T-cell (primary cell): ENCODE measurements around the gene HNRNPDL. TPM values are rescaled to one million over a fixed set of nuclear protein-coding genes. Genes with fewer than 3 reads are reported as not detected.
A peak's percentile ranks its signal among the peaks of the same experiment; 100 is the strongest.

ENCODE experiments used
- ATAC-seq, 4 experiments: fragments of 200-7000 bp in 3 of 4; fragments of 150-1000 bp in 1 of 4; cut with Tn5 transposase; replicated peaks in 1 of 4; 1 replicate in 3 of 4; 2 replicates in 1 of 4; pipeline ENCODE4 v1.10.0; 2021; ENCODE audit warnings: moderate library complexity in 3 of 4, mild to moderate bottlenecking in 2 of 4, moderate number of reproducible peaks in 1 of 4
- CTCF ChIA-PET, 2 donors: fragments of 300-600 bp; sonication (Branson Sonifier 250); formaldehyde crosslinking; loops; one replicate each; lab custom pipeline; 2022; ENCODE audit warnings: antibody characterized with exemption in 2 of 2; lab: Charles Lee
- POLR2A ChIA-PET, 2 donors: fragments of 300-600 bp; sonication (Branson Sonifier 250); formaldehyde crosslinking; loops; one replicate each; lab custom pipeline; 2022; ENCODE audit warnings: antibody characterized with exemption in 2 of 2; lab: Charles Lee
- DNase-seq, 35 experiments: peaks; one replicate each; pipeline versions ENCODE4 v3.0.0 to v3.0.0-alpha.2; 2013 to 2023
- H3K27ac ChIP-seq: one replicate; pipeline ENCODE4 v1.5.1; 2013; ENCODE audit warnings: low read length
- H3K27me3 ChIP-seq, 2 experiments: replicated peaks in 1 of 2; 1 replicate in 1 of 2; 2 replicates in 1 of 2; pipeline versions ENCODE4 v1.6.1 to v1.7.0; 2013; ENCODE audit warnings: low read length in 1 of 2, mixed read lengths in 1 of 2; ENCODE audit not compliant: control insufficient read depth in 2 of 2, insufficient read depth in 2 of 2; ENCODE audit errors: extremely low read depth in 1 of 2
- H3K36me3 ChIP-seq, 2 donors: 1 replicate in 1 of 2; 2 replicates in 1 of 2; pipeline versions ENCODE4 v1.6.1 to v1.7.0; 2013; ENCODE audit warnings: low read length in 1 of 2; ENCODE audit not compliant: control insufficient read depth in 2 of 2, insufficient read depth in 1 of 2; ENCODE audit errors: extremely low read depth in 1 of 2
- H3K4me1 ChIP-seq, 2 experiments: 1 replicate in 1 of 2; 2 replicates in 1 of 2; pipeline versions ENCODE4 v1.6.1 to v1.7.0; 2013; ENCODE audit warnings: low read length in 2 of 2, mixed read lengths in 1 of 2; ENCODE audit not compliant: insufficient read depth in 2 of 2, control insufficient read depth in 1 of 2; ENCODE audit errors: extremely low read depth in 1 of 2
- H3K4me3 ChIP-seq, 2 donors: 1 replicate in 1 of 2; 2 replicates in 1 of 2; pipeline versions ENCODE4 v1.5.1 to v1.7.0; 2013; ENCODE audit warnings: mild to moderate bottlenecking in 2 of 2, low read length in 1 of 2, moderate library complexity in 1 of 2; ENCODE audit not compliant: control insufficient read depth in 1 of 2; ENCODE audit errors: extremely low read depth in 1 of 2
- H3K9me3 ChIP-seq: 2 replicates; pipeline ENCODE4 v1.7.0; 2013
- H3K27ac Mint-ChIP-seq, 2 donors: one replicate each; pipeline ENCODE4 v1.8.0; 2020 to 2021; ENCODE audit warnings: mild to moderate bottlenecking in 2 of 2, mixed read lengths in 2 of 2
- H3K27me3 Mint-ChIP-seq, 2 donors: one replicate each; pipeline ENCODE4 v1.8.0; 2021 to 2022; ENCODE audit warnings: mixed read lengths in 2 of 2
- H3K36me3 Mint-ChIP-seq: one replicate; pipeline ENCODE4 v1.8.0; 2021; ENCODE audit warnings: mixed read lengths
- H3K4me1 Mint-ChIP-seq, 3 donors: one replicate each; pipeline ENCODE4 v1.8.0; 2020 to 2022; ENCODE audit warnings: mixed read lengths in 3 of 3, mild to moderate bottlenecking in 1 of 3
- H3K4me3 Mint-ChIP-seq, 3 donors: one replicate each; pipeline ENCODE4 v1.8.0; 2020 to 2022; ENCODE audit warnings: mild to moderate bottlenecking in 3 of 3, mixed read lengths in 3 of 3, moderate library complexity in 3 of 3
- H3K9me3 Mint-ChIP-seq, 3 donors: one replicate each; pipeline ENCODE4 v1.8.0; 2020 to 2022; ENCODE audit warnings: mixed read lengths in 3 of 3
- WGBS: methylation state at CpG from one replicate; pipeline ENCODE4 v1.1.5; 2013; ENCODE audit warnings: missing lambda C conversion rate; ENCODE audit not compliant: insufficient coverage; 5-methylcytosine and 5-hydroxymethylcytosine counted together
- total RNA-seq, 35 experiments: library from RNA in 6 of 35; stranded (reverse) in 6 of 35; fragments of 120-200 nt in 1 of 35; gene quantifications; one replicate each; pipeline versions ENCODE4 v1.2.1 to v1.2.4 and lab custom pipeline; 2013 to 2026

HNRNPDL gene
- total RNA-seq, 5 donors from 2014 or later (not counting 1 experiment from before 2014, with no cell fraction given): 285 to 401 (median 313) TPM

DNA sequence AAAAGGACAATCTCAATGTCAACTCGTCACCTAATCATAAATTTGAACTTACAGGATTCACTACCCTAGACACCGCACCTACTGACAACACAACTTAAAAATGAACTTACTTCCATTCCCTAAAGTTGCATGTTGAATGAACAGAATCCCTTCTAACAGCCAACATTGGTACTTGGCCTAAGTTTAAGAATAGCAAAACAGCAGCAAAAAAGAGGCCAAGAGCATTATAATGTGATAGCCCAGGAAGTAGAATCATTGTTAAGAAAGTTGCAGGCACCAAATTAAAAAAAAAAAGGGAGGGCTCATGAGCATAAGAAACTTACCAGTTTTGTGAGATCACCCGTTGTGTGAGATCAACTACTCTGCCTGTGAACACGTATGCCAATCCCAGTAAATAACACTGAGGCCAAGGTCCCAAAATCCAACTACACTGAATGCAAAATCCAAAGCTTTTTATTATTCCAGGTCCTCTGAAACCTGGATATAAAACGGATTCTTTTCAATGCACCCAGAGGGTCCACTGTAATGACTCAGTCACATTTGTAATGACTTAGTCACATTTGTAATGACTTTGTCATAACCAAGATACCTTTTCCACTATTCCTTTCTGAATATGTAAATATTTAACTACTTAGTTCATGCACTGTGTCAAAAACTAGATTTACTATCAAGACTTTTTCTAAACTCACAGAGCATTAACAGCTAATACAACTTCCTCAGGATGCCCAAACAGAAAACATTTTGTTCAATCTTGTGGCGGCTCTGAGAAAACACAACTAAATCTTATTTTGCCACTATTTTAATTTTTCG lies 6.8 kb downstream of the HNRNPDL start:
- Mint-ChIP-seq H3K4me3 (no peak overlapping the region), H3K27ac (peak overlapping the region in 1 of 2 donors; percentile 43), H3K36me3 (peaks cover 60% of the 10 kb centered on the region), H3K27me3 (no peaks in the 10 kb centered on the region), H3K4me1 (peaks cover 44 to 60% (median 48%) of the 10 kb centered on the region in 3 donors), H3K9me3 (no peaks in the 10 kb centered on the region)
- Histone ChIP-seq H3K9me3 (no peaks in the 10 kb centered on the region), H3K4me1 (peaks cover 10 to 20% of the 10 kb centered on the region in 2 experiments), H3K27ac (no peak overlapping the region), H3K27me3 (no peaks in the 10 kb centered on the region), H3K36me3 (peaks cover 0 to 57% of the 10 kb centered on the region in 2 donors), H3K4me3 (no peak overlapping the region)
- CTCF ChIA-PET: no interaction called here
- POLR2A ChIA-PET: interaction anchor here in 1 of 2 donors (1.4 kb wide), 1 partner anchor 52 kb away, joined by 3 read pairs; no protein-coding TSS in a partner anchor
- DNase-seq: no peak
- no peak for ATAC-seq
- WGBS: 97% methylated on average over 4 of the region's 7 CpGs

GRCh38 chr4:82422616-82423015 lies 7.6 kb downstream of the HNRNPDL start:
- peaks cover 4 to 5% of the 10 kb centered on the region in 2 donors for H3K27me3 Mint-ChIP-seq
- no peaks in the 10 kb centered on the region for H3K9me3 ChIP-seq
- WGBS: no CpG with 5 or more reads among the region's 5 CpGs
- H3K36me3 ChIP-seq: peaks cover 0 to 51% of the 10 kb centered on the region in 2 donors
- H3K9me3 Mint-ChIP-seq: no peaks in the 10 kb centered on the region
- H3K27ac ChIP-seq: no peak overlapping the region
- H3K4me3 ChIP-seq: no peak overlapping the region
- no peak for DNase-seq
- ATAC-seq: no peak
- H3K4me1 Mint-ChIP-seq: peaks cover 36 to 52% (median 40%) of the 10 kb centered on the region in 3 donors
- peaks cover 0 to under 1% of the 10 kb centered on the region in 2 experiments for H3K27me3 ChIP-seq
- ChIA-PET POLR2A (interaction anchor here (1.0 kb wide), 2 partner anchors 9 to 137 kb away, joined by 3 read pairs; no protein-coding TSS in a partner anchor), CTCF (interaction anchor here in 1 of 2 donors (0.6 kb wide), 1 partner anchor 137 kb away, joined by 11 read pairs; no protein-coding TSS in a partner anchor)
- H3K4me3 Mint-ChIP-seq: no peak overlapping the region
- H3K4me1 ChIP-seq: peaks cover 5 to 11% of the 10 kb centered on the region in 2 experiments
- H3K36me3 Mint-ChIP-seq: peaks cover 51% of the 10 kb centered on the region
- peak overlapping the region in 1 of 2 donors; percentile 43 for H3K27ac Mint-ChIP-seq

DNA sequence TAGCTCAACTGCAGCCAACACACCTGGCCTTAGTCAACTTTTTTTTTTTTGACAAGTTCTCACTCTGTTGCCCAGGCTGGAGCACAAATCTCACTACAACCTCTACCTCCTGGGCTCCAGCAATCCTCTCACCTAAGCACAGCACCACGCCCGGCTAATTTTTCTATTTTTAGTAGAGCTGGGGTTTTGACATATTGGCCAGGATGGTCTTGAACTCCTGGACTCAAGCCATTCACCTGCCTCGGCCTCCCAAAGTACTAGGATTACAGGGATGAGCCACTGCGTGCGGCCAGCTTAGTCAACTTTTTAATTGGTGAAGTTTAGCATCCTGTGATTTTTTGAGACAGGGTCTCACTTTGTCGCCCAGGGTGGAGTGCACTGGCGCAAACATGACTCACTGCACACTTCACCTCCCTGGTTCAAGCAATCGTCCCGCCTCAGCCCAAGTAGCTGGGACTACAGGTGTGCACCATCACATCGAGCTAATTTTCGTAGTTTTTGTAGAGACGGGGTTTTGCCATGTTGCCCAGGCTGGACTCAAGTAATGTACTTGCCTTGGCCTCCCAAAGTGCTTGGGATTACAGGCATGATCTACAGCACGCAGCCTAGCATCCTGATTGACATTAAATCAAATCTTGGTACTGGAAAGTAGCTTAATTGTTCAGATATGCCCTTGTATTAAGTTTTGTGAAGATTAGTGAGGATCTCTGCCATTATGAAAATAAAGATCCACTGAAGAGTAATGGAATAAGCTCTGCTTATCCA lies 8.3 kb downstream of the HNRNPDL start:
- Histone ChIP-seq H3K4me3 (no peak overlapping the region), H3K36me3 (peaks cover 0 to 49% of the 10 kb centered on the region in 2 donors), H3K27me3 (peaks cover 0 to 6% of the 10 kb centered on the region in 2 experiments), H3K4me1 (peaks cover 3 to 6% of the 10 kb centered on the region in 2 experiments), H3K9me3 (no peaks in the 10 kb centered on the region), H3K27ac (no peak overlapping the region)
- POLR2A ChIA-PET: interaction anchor here (0.6 to 1.0 kb wide), 5 partner anchors 9 to 137 kb away, joined by 3 to 8 read pairs (median 3); no protein-coding TSS in a partner anchor
- Mint-ChIP-seq H3K4me1 (peaks cover 30 to 46% (median 33%) of the 10 kb centered on the region in 3 donors), H3K27ac (no peak overlapping the region), H3K36me3 (peaks cover 45% of the 10 kb centered on the region), H3K9me3 (no peaks in the 10 kb centered on the region), H3K4me3 (no peak overlapping the region), H3K27me3 (peaks cover 4 to 8% of the 10 kb centered on the region in 2 donors)
- DNase-seq (no peak), ATAC-seq (peak in 3 of 4 experiments; percentile 27 to 40 (median 30))
- CTCF ChIA-PET: interaction anchor here in 1 of 2 donors (0.5 to 0.6 kb wide), 2 partner anchors 32 to 137 kb away, joined by 3 to 11 read pairs; no protein-coding TSS in a partner anchor
- WGBS: 96% methylated on average over 9 of the region's 13 CpGs

- H3K27ac Mint-ChIP-seq: no peak overlapping the region
- H3K27me3 Mint-ChIP-seq: peaks cover 19% of the 10 kb centered on the region in 2 donors
- H3K27ac ChIP-seq: no peak overlapping the region
- no peak for ATAC-seq
- peaks cover 7 to 32% (median 16%) of the 10 kb centered on the region in 3 donors for H3K4me1 Mint-ChIP-seq
- H3K9me3 ChIP-seq: no peaks in the 10 kb centered on the region
- peaks cover 21% of the 10 kb centered on the region for H3K36me3 Mint-ChIP-seq
- POLR2A ChIA-PET: interaction anchor here (0.6 to 1.0 kb wide), 3 partner anchors 9 to 22 kb away, joined by 4 to 5 read pairs (median 5); no protein-coding TSS in a partner anchor
- no peaks in the 10 kb centered on the region for H3K9me3 Mint-ChIP-seq
- H3K4me3 ChIP-seq: no peak overlapping the region
- CTCF ChIA-PET: interaction anchor here (0.6 to 1.7 kb wide), 4 partner anchors 9 to 164 kb away, joined by 3 to 7 read pairs (median 5); no protein-coding TSS in a partner anchor
- peaks cover 0 to 18% of the 10 kb centered on the region in 2 experiments for H3K27me3 ChIP-seq
- no peak for DNase-seq
- H3K4me3 Mint-ChIP-seq: no peak overlapping the region
- peaks cover 0 to 3% of the 10 kb centered on the region in 2 experiments for H3K4me1 ChIP-seq
- WGBS: no CpG with 5 or more reads among the region's 3 CpGs
- H3K36me3 ChIP-seq: peaks cover 0 to 26% of the 10 kb centered on the region in 2 donors
Observed at GRCh38 chr4:82419451-82419850, 10.8 kb downstream of the HNRNPDL start.

DNA sequence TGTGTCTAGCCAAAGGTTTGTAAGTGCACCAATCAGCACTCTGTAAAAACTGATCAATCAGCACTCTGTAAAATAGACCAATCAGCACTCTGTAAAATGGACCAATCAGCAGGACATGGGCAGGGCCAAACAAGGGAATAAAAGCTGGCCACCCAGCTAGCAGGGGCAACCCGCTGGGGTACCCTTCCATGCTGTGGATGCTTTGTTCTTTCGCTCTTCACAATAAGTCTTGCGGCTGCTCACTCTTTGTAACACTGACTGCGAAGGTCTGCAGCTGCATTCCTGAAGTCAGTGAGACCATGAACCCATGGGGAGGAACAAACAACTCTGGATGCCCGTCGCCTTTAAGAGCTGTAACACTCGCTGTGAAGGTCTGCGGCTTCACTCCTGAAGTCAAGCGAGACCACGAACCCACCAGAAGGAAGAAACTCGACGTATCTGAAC lies 14.3 kb downstream of the HNRNPDL start:
- no peaks in the 10 kb centered on the region for H3K36me3 Mint-ChIP-seq
- ATAC-seq (peak in 1 of 4 experiments; percentile 37), DNase-seq (no peak)
- CTCF ChIA-PET: interaction anchor here (0.6 to 1.4 kb wide), 2 partner anchors 61 to 375 kb away, joined by 3 read pairs; no protein-coding TSS in a partner anchor
- H3K4me1 ChIP-seq: peaks cover 0 to 3% of the 10 kb centered on the region in 2 experiments
- H3K27me3 ChIP-seq: peaks cover 0 to 20% of the 10 kb centered on the region in 2 experiments
- WGBS: 54% methylated on average over 10 of the region's 12 CpGs
- H3K27ac Mint-ChIP-seq: no peak overlapping the region
- H3K36me3 ChIP-seq: no peaks in the 10 kb centered on the region
- H3K9me3 ChIP-seq: no peaks in the 10 kb centered on the region
- H3K9me3 Mint-ChIP-seq: no peaks in the 10 kb centered on the region
- peaks cover 19% of the 10 kb centered on the region in 2 donors for H3K27me3 Mint-ChIP-seq
- H3K4me1 Mint-ChIP-seq: peaks cover 0 to 13% (median 10%) of the 10 kb centered on the region in 3 donors
- POLR2A ChIA-PET: interaction anchor here (0.5 to 0.6 kb wide), 2 partner anchors 11 to 49 kb away, joined by 5 to 8 read pairs; no protein-coding TSS in a partner anchor
- no peak overlapping the region for H3K27ac ChIP-seq
- no peak overlapping the region for H3K4me3 Mint-ChIP-seq
- no peak overlapping the region for H3K4me3 ChIP-seq
